K562 (cell line): ENCODE results near the gene RNF123. TPM values are rescaled to one million over a fixed set of nuclear protein-coding genes. Genes with fewer than 3 reads are reported as not detected.

Experiments
- ATAC-seq: fragments of 200-7000 bp; cut with Tn5 transposase; 3 replicates; pipeline ENCODE4 v1.9.1; 2020; ENCODE audit warnings: moderate library complexity
- BruUV-seq: library from RNA; stranded (reverse); fragments of 400-500 nt; replicated peaks from 2 replicates; lab custom pipeline; 2021; lab: Mats Ljungman, UMichigan
- CTCF ChIA-PET: fragments of 300-600 bp; formaldehyde crosslinking; extraction: SDS; loops from one replicate; lab custom pipeline; 2021; ENCODE audit warnings: low intra/inter-chr PET ratio; lab: Yijun Ruan, JAX
- POLR2A ChIA-PET: fragments of 300-600, 350-650 bp; sonication (Branson Sonifier 250); formaldehyde crosslinking; extraction: SDS; loops from one replicate; lab custom pipeline; 2021; ENCODE audit warnings: antibody characterized with exemption, inconsistent platforms; lab: Yijun Ruan, JAX
- DNase-seq, 4 experiments: peaks; one replicate each; pipeline versions ENCODE4 v3.0.0 to v3.0.0-alpha.2; 2011 to 2018; ENCODE audit warnings: low spot score in 3 of 4, mixed read lengths in 3 of 4; ENCODE audit errors: extremely low read depth in 1 of 4
- FAIRE-seq: peaks from 2 replicates; lab custom pipeline; 2011; peaks lifted over from hg19 to GRCh38; lab: Jason Lieb, UNC
- H2AFZ ChIP-seq: 2 replicates; pipeline ENCODE4 v1.6.0; 2011; ENCODE audit warnings: low read depth, low read length, control low read depth, inconsistent platforms
- H3K27ac ChIP-seq: fragments of 200-600 bp; 3 replicates; pipeline ENCODE4 v1.8.0; 2011; ENCODE audit warnings: low read depth, mild to moderate bottlenecking, control low read depth, inconsistent platforms, low read length, moderate library complexity, mixed read lengths; ENCODE audit errors: extremely low read depth
- H3K27me3 ChIP-seq, 2 experiments: fragments of 300-600 bp in 1 of 2; 2 replicates in 1 of 2; 3 replicates in 1 of 2; pipeline versions ENCODE4 v1.6.0 to v1.8.0; 2011; ENCODE audit warnings: inconsistent platforms in 2 of 2, low read length in 2 of 2, mild to moderate bottlenecking in 1 of 2, mixed read lengths in 1 of 2, moderate library complexity in 1 of 2; ENCODE audit not compliant: control insufficient read depth in 2 of 2, insufficient read depth in 2 of 2
- H3K36me3 ChIP-seq: fragments of 300-600 bp; 3 replicates; pipeline ENCODE4 v1.8.0; 2011; ENCODE audit warnings: mild to moderate bottlenecking, low read length, inconsistent platforms; ENCODE audit not compliant: control insufficient read depth, insufficient read depth
- H3K4me1 ChIP-seq, 2 experiments: fragments of 200-600 bp in 1 of 2; replicated peaks in 1 of 2; 2 replicates in 1 of 2; 3 replicates in 1 of 2; pipeline versions ENCODE4 v1.5.1 to v1.8.0; 2011; ENCODE audit warnings: inconsistent platforms in 2 of 2, low read length in 2 of 2, mild to moderate bottlenecking in 1 of 2, mixed read lengths in 1 of 2, moderate library complexity in 1 of 2; ENCODE audit not compliant: control insufficient read depth in 2 of 2, insufficient read depth in 2 of 2
- H3K4me2 ChIP-seq: 2 replicates; pipeline ENCODE4 v1.6.1; 2011; ENCODE audit warnings: low read length, control low read depth, inconsistent platforms, mixed read lengths; ENCODE audit not compliant: insufficient read depth
- H3K4me3 ChIP-seq: fragments of 200-600 bp; sonication (generic), shearing (Covaris generic); 2 replicates; pipeline ENCODE4 v1.5.1; 2016; ENCODE audit warnings: control low read depth, inconsistent platforms
- H3K79me2 ChIP-seq: fragments of 200-600 bp; 3 replicates; pipeline ENCODE4 v1.8.0; 2011; ENCODE audit warnings: low read length, inconsistent platforms; ENCODE audit not compliant: control insufficient read depth, insufficient read depth
- H3K9ac ChIP-seq, 2 experiments: 2 replicates each; pipeline versions ENCODE4 v1.6.0 to v1.6.1; 2011; ENCODE audit warnings: low read depth in 2 of 2, low read length in 2 of 2, control low read depth in 1 of 2, inconsistent platforms in 1 of 2, mild to moderate bottlenecking in 1 of 2, mixed read lengths in 1 of 2; ENCODE audit not compliant: insufficient read depth in 1 of 2
- H3K9me1 ChIP-seq: one replicate; pipeline ENCODE4 v1.6.0; 2011; ENCODE audit warnings: inconsistent platforms, mild to moderate bottlenecking, low read length, moderate library complexity; ENCODE audit not compliant: control insufficient read depth, insufficient read depth
- H3K9me3 ChIP-seq: replicated peaks from 2 replicates; pipeline ENCODE4 v1.5.1; 2011; ENCODE audit warnings: low read depth, low read length, inconsistent platforms; ENCODE audit not compliant: control insufficient read depth, insufficient read depth
- H4K20me1 ChIP-seq: replicated peaks from 2 replicates; pipeline ENCODE4 v1.6.1; 2011; ENCODE audit warnings: low read length, inconsistent platforms, mixed read lengths; ENCODE audit not compliant: control insufficient read depth, insufficient read depth
- ATF1 ChIP-seq, 2 experiments: fragments of 450-650 bp in 1 of 2; IDR thresholded peaks; 2 replicates each; pipeline ENCODE4 v1.6.1; 2016; ENCODE audit warnings: missing compliant biosample characterization in 1 of 2, missing genetic modification characterization in 1 of 2
- EHMT2 ChIP-seq: fragments of 450-650 bp; IDR thresholded peaks from 2 replicates; pipeline ENCODE4 v1.6.1; 2018; ENCODE audit warnings: antibody characterized with exemption
- HNRNPL ChIP-seq: fragments of 200-400 bp; formaldehyde crosslinking; IDR thresholded peaks from 2 replicates; pipeline ENCODE4 v1.6.1; 2017; ENCODE audit warnings: low read depth, mild to moderate bottlenecking, low read length
- PML ChIP-seq: IDR thresholded peaks from 2 replicates; pipeline ENCODE4 v1.6.1; 2012; ENCODE audit warnings: low read length, inconsistent platforms
- POLR2A ChIP-seq: fragments of 450-650 bp; conservative IDR thresholded peaks from 2 replicates; pipeline ENCODE4 v1.6.1; 2016
- RBBP5 ChIP-seq: fragments of 200-600 bp; sonication (generic); IDR thresholded peaks from 2 replicates; pipeline ENCODE4 v1.6.1; 2012; ENCODE audit warnings: borderline replicate concordance, mild to moderate bottlenecking, low read length, control low read depth, inconsistent platforms; ENCODE audit not compliant: insufficient read depth, poor library complexity, severe bottlenecking
- TBP ChIP-seq: optimal IDR thresholded peaks from 2 replicates; pipeline ENCODE3; 2011; ENCODE audit warnings: low read depth, low read length, improper control_type of control experiment
- ZFX ChIP-seq: sonication (generic); formaldehyde crosslinking; IDR thresholded peaks from 2 replicates; pipeline ENCODE4 v1.8.0; 2022; ENCODE audit warnings: mild to moderate bottlenecking, missing genetic modification reagents, moderate library complexity
- ZNF12 ChIP-seq: sonication (generic); formaldehyde crosslinking; IDR thresholded peaks from 2 replicates; pipeline ENCODE4 v1.4.0; 2020; ENCODE audit warnings: mild to moderate bottlenecking, missing genetic modification reagents
- ZNF140 ChIP-seq: fragments of 250-450 bp; sonication (Bioruptor Pico); IDR thresholded peaks from 2 replicates; pipeline ENCODE4 v1.8.0; 2021; ENCODE audit warnings: moderate library complexity, mild to moderate bottlenecking, inconsistent platforms
- ZNF232 ChIP-seq: sonication (generic); formaldehyde crosslinking; IDR thresholded peaks from 2 replicates; pipeline ENCODE4 v1.8.0; 2022; ENCODE audit warnings: mild to moderate bottlenecking, missing genetic modification reagents
- WGBS: fragments of 100-300 bp; shearing (Covaris generic); methylation state at CpG from one replicate; pipeline ENCODE4 v1.1.6; 2016; ENCODE audit warnings: low coverage, mixed read lengths; ENCODE audit not compliant: insufficient coverage; ENCODE audit errors: missing lambda C conversion rate; 5-methylcytosine and 5-hydroxymethylcytosine counted together
- in situ Hi-C: fragments of 300-500 bp; cut with MboI; formaldehyde crosslinking; loops from 4 replicates; pipeline ENCODE4 v1.15.0; 2018; ENCODE audit warnings: inconsistent platforms, mixed read lengths
- intact Hi-C: fragments of 100-400 bp; cut with micrococcal nuclease; formaldehyde crosslinking; loops from 2 replicates; pipeline ENCODE4 v1.14.2; 2022
- polyA plus RNA-seq, 8 experiments: library from polyadenylated mRNA; depleted of rRNA in 4 of 8; stranded (reverse) in 5 of 8; unstranded in 3 of 8; fragments of >200 nt; fragmentation: Nextera tagmentation in 2 of 8; fragmentation: Illumina TruSeq in 1 of 8; extraction: Ambion mirVana in 2 of 8; extraction: Trizol in 1 of 8; gene quantifications; 2 replicates each; pipeline versions ENCODE4 v1.2.1 to v1.2.3, GENCODE V29; 2011 to 2014; ENCODE audit warnings: inconsistent platforms in 1 of 8, missing spikeins in 1 of 8
- total RNA-seq, 7 experiments: library from RNA; depleted of rRNA in 6 of 7; stranded (reverse); fragments of >200 nt in 6 of 7; fragmentation: Illumina TruSeq in 2 of 7; extraction: Trizol in 2 of 7; gene quantifications; 2 replicates each; pipeline versions ENCODE4 v1.2.1 to v1.2.3, GENCODE V29; 2011 to 2021; ENCODE audit warnings: low replicate concordance in 1 of 7
- TF ChIP-seq, protein P1 (sequence below): IDR thresholded peaks from 3 replicates; pipeline ENCODE4 v1.6.1; 2011; ENCODE audit warnings: borderline replicate concordance, mild to moderate bottlenecking, moderate library complexity; ENCODE audit not compliant: insufficient read length; ENCODE audit errors: extremely low read depth
- TF ChIP-seq, protein P2 (sequence below): sonication (generic); formaldehyde crosslinking; IDR thresholded peaks from 2 replicates; pipeline ENCODE4 v1.8.1; 2023; ENCODE audit warnings: missing genetic modification reagents, mild to moderate bottlenecking, borderline replicate concordance
- TF ChIP-seq, protein P3 (sequence below): fragments of 450-650 bp; IDR thresholded peaks from 2 replicates; pipeline ENCODE4 v1.6.1; 2017; ENCODE audit warnings: mild to moderate bottlenecking, moderate library complexity

The RNF123 gene
- total and polyA plus RNA-seq, 9 of the 15 experiments (the other 6 are each of a cell fraction or from before 2014, with no cell fraction given), result 8.7 to 53.1 (median 17.5) TPM

DNA sequence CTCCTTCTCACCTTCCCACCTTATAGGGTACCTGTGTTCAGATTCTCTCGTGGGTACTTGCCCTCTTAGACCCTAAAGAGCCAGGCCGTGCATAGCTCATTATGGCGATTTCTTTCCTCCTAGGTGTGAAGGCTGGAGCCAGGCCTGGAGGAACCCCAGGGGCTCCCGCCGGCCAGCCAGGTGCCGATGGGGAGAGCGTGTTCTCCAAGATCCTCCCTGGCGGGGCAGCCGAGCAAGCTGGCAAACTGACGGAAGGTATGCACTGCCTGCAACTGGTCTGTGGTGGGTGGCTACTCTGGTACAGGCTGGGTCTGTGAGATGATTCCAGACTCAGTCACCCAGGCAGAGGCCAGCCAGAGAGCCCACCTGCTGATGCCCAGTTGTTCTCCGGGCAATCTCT is 25.1 kb upstream of the RNF123 start:
- H3K4me2 ChIP-seq, result no peak overlapping the region
- H3K4me1 ChIP-seq, result peaks cover 0 to 10% of the 10 kb centered on the region in 2 experiments; a peak in 2 of 5 replicates
- H3K27ac ChIP-seq, result no peak overlapping the region
- FAIRE-seq (no peak), ATAC-seq (no peak), DNase-seq (no peak)
- H4K20me1 ChIP-seq, result no peaks in the 10 kb centered on the region
- H2AFZ ChIP-seq, result no peak overlapping the region
- ChIA-PET CTCF (no interaction called here), POLR2A (no interaction called here)
- no peak overlapping the region for H3K4me3 ChIP-seq
- H3K9me1 ChIP-seq, result no peaks in the 10 kb centered on the region
- H3K9me3 ChIP-seq, result no peaks in the 10 kb centered on the region
- no peaks in the 10 kb centered on the region for H3K79me2 ChIP-seq
- BruUV-seq, result no TSS peak
- no peaks in the 10 kb centered on the region for H3K27me3 ChIP-seq
- 80% methylated on average over 3 of the region's 11 CpGs for WGBS
- no peak overlapping the region for H3K9ac ChIP-seq
- in situ Hi-C loops (loop anchor here (10.0 kb wide), 1 partner anchor 99 kb away; no protein-coding TSS in a partner anchor), intact Hi-C loops (no loop called here)
- no peaks in the 10 kb centered on the region for H3K36me3 ChIP-seq
- TF ChIP-seq, protein P1, sequence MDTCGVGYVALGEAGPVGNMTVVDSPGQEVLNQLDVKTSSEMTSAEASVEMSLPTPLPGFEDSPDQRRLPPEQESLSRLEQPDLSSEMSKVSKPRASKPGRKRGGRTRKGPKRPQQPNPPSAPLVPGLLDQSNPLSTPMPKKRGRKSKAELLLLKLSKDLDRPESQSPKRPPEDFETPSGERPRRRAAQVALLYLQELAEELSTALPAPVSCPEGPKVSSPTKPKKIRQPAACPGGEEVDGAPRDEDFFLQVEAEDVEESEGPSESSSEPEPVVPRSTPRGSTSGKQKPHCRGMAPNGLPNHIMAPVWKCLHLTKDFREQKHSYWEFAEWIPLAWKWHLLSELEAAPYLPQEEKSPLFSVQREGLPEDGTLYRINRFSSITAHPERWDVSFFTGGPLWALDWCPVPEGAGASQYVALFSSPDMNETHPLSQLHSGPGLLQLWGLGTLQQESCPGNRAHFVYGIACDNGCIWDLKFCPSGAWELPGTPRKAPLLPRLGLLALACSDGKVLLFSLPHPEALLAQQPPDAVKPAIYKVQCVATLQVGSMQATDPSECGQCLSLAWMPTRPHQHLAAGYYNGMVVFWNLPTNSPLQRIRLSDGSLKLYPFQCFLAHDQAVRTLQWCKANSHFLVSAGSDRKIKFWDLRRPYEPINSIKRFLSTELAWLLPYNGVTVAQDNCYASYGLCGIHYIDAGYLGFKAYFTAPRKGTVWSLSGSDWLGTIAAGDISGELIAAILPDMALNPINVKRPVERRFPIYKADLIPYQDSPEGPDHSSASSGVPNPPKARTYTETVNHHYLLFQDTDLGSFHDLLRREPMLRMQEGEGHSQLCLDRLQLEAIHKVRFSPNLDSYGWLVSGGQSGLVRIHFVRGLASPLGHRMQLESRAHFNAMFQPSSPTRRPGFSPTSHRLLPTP, result no peak
- TF ChIP-seq RBBP5 (no peak), PML (no peak), ATF1 (CRISPR knock-in tag; IDR thresholded peaks at IDR 0.05) (no peak), ATF1 (tag; IDR thresholded peaks at IDR 0.05) (no peak), POLR2A (no peak), ZNF232 (no peak), HNRNPL (no peak), EHMT2 (no peak), ZNF12 (CRISPR knock-in tag) (no peak), TBP (no peak), ZNF140 (CRISPR knock-in tag) (no peak), ZFX (CRISPR knock-in tag) (no peak)
- TF ChIP-seq, protein P2, sequence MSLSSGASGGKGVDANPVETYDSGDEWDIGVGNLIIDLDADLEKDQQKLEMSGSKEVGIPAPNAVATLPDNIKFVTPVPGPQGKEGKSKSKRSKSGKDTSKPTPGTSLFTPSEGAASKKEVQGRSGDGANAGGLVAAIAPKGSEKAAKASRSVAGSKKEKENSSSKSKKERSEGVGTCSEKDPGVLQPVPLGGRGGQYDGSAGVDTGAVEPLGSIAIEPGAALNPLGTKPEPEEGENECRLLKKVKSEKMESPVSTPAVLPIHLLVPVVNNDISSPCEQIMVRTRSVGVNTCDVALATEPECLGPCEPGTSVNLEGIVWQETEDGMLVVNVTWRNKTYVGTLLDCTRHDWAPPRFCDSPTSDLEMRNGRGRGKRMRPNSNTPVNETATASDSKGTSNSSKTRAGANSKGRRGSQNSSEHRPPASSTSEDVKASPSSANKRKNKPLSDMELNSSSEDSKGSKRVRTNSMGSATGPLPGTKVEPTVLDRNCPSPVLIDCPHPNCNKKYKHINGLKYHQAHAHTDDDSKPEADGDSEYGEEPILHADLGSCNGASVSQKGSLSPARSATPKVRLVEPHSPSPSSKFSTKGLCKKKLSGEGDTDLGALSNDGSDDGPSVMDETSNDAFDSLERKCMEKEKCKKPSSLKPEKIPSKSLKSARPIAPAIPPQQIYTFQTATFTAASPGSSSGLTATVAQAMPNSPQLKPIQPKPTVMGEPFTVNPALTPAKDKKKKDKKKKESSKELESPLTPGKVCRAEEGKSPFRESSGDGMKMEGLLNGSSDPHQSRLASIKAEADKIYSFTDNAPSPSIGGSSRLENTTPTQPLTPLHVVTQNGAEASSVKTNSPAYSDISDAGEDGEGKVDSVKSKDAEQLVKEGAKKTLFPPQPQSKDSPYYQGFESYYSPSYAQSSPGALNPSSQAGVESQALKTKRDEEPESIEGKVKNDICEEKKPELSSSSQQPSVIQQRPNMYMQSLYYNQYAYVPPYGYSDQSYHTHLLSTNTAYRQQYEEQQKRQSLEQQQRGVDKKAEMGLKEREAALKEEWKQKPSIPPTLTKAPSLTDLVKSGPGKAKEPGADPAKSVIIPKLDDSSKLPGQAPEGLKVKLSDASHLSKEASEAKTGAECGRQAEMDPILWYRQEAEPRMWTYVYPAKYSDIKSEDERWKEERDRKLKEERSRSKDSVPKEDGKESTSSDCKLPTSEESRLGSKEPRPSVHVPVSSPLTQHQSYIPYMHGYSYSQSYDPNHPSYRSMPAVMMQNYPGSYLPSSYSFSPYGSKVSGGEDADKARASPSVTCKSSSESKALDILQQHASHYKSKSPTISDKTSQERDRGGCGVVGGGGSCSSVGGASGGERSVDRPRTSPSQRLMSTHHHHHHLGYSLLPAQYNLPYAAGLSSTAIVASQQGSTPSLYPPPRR (CRISPR knock-in tag), result no peak
- TF ChIP-seq, protein P3, sequence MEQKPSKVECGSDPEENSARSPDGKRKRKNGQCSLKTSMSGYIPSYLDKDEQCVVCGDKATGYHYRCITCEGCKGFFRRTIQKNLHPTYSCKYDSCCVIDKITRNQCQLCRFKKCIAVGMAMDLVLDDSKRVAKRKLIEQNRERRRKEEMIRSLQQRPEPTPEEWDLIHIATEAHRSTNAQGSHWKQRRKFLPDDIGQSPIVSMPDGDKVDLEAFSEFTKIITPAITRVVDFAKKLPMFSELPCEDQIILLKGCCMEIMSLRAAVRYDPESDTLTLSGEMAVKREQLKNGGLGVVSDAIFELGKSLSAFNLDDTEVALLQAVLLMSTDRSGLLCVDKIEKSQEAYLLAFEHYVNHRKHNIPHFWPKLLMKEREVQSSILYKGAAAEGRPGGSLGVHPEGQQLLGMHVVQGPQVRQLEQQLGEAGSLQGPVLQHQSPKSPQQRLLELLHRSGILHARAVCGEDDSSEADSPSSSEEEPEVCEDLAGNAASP, result no peak
